GM12872 (cell line): ENCODE data around the gene ADAMTSL1.

ENCODE experiments used
- CTCF ChIP-seq: IDR thresholded peaks from 3 replicates; pipeline ENCODE4 v1.5.1; 2011; ENCODE audit warnings: low read depth, mild to moderate bottlenecking, low read length, moderate library complexity; ENCODE audit not compliant: insufficient read depth

ADAMTSL1 gene

GRCh38 chr9:18566121-18566520 is 92.2 kb downstream of the ADAMTSL1 start:
- TF ChIP-seq CTCF, result no peak

GRCh38 chr9:18568973-18569372 is 95.0 kb downstream of the ADAMTSL1 start:
- TF ChIP-seq CTCF, result no peak

- TF ChIP-seq CTCF, result no peak
Measured at GRCh38 chr9:18569941-18570630, 96.1 kb downstream of the ADAMTSL1 start.

GRCh38 chr9:18573021-18573556 is 99.1 kb downstream of the ADAMTSL1 start:
- TF ChIP-seq CTCF, result no peak

GRCh38 chr9:18575686-18576085 is 101.7 kb downstream of the ADAMTSL1 start:
- no peak for TF ChIP-seq CTCF

GRCh38 chr9:18579536-18579935 is 105.6 kb downstream of the ADAMTSL1 start:
- no peak for TF ChIP-seq CTCF

GRCh38 chr9:18580151-18580550 is 106.2 kb downstream of the ADAMTSL1 start:
- no peak for TF ChIP-seq CTCF

- no peak for TF ChIP-seq CTCF
Measured at GRCh38 chr9:18585996-18586395, 112.0 kb downstream of the ADAMTSL1 start.
